Measurements from ENCODE around the gene PLAGL2.

DNA sequence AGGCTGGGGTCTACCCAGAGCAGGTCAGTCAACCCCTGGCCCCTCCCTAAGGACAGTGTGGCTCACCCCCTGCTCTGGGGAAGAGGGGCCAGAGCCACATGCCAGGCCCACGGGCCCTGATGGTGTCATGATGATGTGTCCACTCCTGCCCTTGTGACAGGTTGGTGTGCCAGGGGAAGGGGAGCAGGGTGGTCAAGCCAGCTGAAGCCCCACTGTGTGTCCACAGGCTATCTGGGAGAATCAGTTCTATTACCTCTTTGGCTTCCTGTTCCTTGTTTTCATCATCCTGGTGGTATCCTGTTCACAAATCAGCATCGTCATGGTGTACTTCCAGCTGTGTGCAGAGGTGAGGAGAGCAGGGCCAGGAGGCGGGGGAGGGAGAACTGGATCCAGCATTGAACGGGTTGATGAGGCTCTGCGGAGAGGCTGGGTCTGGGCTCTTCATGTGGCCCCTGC is 47.7 kb downstream of the PLAGL2 start:
- TF ChIP-seq, protein P1, sequence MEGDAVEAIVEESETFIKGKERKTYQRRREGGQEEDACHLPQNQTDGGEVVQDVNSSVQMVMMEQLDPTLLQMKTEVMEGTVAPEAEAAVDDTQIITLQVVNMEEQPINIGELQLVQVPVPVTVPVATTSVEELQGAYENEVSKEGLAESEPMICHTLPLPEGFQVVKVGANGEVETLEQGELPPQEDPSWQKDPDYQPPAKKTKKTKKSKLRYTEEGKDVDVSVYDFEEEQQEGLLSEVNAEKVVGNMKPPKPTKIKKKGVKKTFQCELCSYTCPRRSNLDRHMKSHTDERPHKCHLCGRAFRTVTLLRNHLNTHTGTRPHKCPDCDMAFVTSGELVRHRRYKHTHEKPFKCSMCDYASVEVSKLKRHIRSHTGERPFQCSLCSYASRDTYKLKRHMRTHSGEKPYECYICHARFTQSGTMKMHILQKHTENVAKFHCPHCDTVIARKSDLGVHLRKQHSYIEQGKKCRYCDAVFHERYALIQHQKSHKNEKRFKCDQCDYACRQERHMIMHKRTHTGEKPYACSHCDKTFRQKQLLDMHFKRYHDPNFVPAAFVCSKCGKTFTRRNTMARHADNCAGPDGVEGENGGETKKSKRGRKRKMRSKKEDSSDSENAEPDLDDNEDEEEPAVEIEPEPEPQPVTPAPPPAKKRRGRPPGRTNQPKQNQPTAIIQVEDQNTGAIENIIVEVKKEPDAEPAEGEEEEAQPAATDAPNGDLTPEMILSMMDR (conservative IDR thresholded peaks at IDR 0.05; ENCODE audit: low read length): no peak
- TF ChIP-seq EZH2phosphoT487 (IDR thresholded peaks at IDR 0.05; ENCODE audit: borderline replicate concordance): no peak
